Endothelial cell (in vitro differentiated cells): ENCODE data around the gene IGHMBP2. TPM values are rescaled to one million over a fixed set of nuclear protein-coding genes. Genes with fewer than 3 reads are reported as not detected.
A peak's percentile ranks its signal among the peaks of the same experiment; 100 is the strongest.

Experiments used
- DNase-seq: peaks from one replicate; pipeline ENCODE4 v3.0.0; 2021; ENCODE audit warnings: low spot score
- H3K27ac Mint-ChIP-seq: one replicate; pipeline ENCODE4 v1.8.0; 2021; ENCODE audit warnings: mixed read lengths, inconsistent platforms; ENCODE audit not compliant: unreplicated experiment
- H3K27me3 Mint-ChIP-seq: one replicate; pipeline ENCODE4 v1.8.0; 2021; ENCODE audit warnings: mild to moderate bottlenecking, moderate library complexity, mixed read lengths, inconsistent platforms; ENCODE audit not compliant: unreplicated experiment
- H3K36me3 Mint-ChIP-seq: one replicate; pipeline ENCODE4 v1.8.0; 2021; ENCODE audit warnings: mild to moderate bottlenecking, low read depth, mixed read lengths, inconsistent platforms; ENCODE audit not compliant: unreplicated experiment
- H3K4me1 Mint-ChIP-seq: one replicate; pipeline ENCODE4 v1.8.0; 2021; ENCODE audit warnings: mild to moderate bottlenecking, mixed read lengths, inconsistent platforms; ENCODE audit not compliant: unreplicated experiment
- H3K4me3 Mint-ChIP-seq: one replicate; pipeline ENCODE4 v1.8.0; 2021; ENCODE audit warnings: mild to moderate bottlenecking, mixed read lengths, inconsistent platforms; ENCODE audit not compliant: unreplicated experiment
- H3K9me3 Mint-ChIP-seq: one replicate; pipeline ENCODE4 v1.8.0; 2021; ENCODE audit warnings: mixed read lengths, inconsistent platforms; ENCODE audit not compliant: unreplicated experiment
- total RNA-seq: library from RNA; stranded (reverse); fragmentation: NEBNext Ultra II Directional; extraction: Animal tissue kit (Norgen Biotek cat#: 25700); gene quantifications from one replicate; pipeline ENCODE4 v1.2.1, GENCODE V29; 2021; ENCODE audit not compliant: unreplicated experiment
- TF ChIP-seq, protein P1 (sequence below): fragments of 200-600 bp; sonication (generic); IDR thresholded peaks from one replicate; pipeline ENCODE4 v1.5.0; 2021; ENCODE audit warnings: antibody characterized with exemption; ENCODE audit not compliant: unreplicated experiment

IGHMBP2 gene
- total RNA-seq, 1 donor from 2014 or later: 14.1 TPM

DNA sequence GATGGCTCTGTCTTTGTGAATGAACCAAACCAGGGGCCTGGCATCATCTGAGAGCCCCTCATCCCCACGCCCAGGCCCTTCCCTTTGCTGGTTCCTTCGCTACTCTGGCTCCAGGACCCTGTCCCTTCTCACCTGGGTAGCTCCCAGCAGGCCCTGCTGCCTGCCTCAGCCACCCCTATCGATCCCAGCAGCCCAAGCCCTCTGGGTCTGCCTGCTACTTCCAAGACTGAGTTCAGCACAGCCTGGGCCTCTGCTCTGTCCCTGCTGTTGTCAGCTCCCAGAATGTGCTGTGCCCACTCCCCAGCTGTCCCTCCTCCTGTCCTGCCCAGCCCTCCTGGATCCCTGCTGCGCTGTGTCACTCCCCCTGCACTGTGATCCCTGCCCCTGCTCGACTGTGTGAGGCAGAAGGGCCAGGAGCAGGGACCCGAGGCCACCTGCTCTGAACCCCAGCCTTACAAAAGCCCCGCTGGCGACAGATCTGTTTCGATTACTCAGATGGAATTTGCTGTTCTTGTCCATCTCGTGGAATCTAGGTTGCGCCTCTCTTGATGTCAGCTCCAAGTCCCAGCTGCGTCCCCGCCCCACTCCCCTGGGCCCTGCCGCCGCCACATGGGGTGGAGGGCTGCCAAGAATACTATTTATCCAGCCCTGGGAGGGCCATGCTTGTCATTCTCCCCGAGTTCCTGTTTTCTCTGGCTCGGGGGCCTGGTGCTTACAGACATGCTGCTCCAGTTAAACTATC is 13.0 kb upstream of the IGHMBP2 start:
- Mint-ChIP-seq H3K27ac (no peak overlapping the region), H3K4me3 (no peak overlapping the region), H3K27me3 (peaks cover 2% of the 10 kb centered on the region), H3K9me3 (no peaks in the 10 kb centered on the region), H3K36me3 (peaks cover 6% of the 10 kb centered on the region), H3K4me1 (no peaks in the 10 kb centered on the region)
- TF ChIP-seq, protein P1, sequence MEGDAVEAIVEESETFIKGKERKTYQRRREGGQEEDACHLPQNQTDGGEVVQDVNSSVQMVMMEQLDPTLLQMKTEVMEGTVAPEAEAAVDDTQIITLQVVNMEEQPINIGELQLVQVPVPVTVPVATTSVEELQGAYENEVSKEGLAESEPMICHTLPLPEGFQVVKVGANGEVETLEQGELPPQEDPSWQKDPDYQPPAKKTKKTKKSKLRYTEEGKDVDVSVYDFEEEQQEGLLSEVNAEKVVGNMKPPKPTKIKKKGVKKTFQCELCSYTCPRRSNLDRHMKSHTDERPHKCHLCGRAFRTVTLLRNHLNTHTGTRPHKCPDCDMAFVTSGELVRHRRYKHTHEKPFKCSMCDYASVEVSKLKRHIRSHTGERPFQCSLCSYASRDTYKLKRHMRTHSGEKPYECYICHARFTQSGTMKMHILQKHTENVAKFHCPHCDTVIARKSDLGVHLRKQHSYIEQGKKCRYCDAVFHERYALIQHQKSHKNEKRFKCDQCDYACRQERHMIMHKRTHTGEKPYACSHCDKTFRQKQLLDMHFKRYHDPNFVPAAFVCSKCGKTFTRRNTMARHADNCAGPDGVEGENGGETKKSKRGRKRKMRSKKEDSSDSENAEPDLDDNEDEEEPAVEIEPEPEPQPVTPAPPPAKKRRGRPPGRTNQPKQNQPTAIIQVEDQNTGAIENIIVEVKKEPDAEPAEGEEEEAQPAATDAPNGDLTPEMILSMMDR: peak; percentile 4
- no peak for DNase-seq

DNA sequence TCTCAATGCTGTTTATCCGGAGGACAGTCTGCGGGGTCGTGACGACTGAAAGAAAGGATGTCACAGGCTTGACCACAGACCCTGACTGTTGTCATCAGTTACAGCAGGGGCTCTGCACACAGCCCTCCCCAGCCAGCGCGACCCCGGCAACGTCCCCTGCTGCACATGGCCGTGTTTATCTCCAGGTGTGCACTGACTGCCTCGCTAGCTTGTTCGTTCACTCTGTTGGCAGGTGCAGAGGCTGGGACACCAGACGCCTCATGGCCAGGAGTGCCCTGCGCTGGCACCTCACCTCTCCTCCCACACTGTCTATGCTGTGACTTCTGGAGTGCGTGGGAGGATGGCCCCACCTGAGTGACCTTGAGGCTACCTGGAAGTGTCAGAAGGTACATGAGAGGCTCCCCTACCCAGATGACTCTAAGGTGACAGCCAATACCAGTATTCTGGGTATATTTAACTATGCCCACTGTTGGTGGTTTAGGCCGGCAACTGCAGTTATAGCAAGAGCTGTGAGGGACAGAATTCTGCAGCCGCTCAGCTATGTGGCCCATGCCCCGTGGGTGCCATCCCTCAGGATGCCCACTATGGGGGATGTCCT is 12.2 kb upstream of the IGHMBP2 start:
- TF ChIP-seq, protein P1: no peak
- H3K4me1 Mint-ChIP-seq: no peaks in the 10 kb centered on the region
- no peaks in the 10 kb centered on the region for H3K9me3 Mint-ChIP-seq
- H3K36me3 Mint-ChIP-seq: peaks cover 9% of the 10 kb centered on the region
- no peak overlapping the region for H3K27ac Mint-ChIP-seq
- no peak overlapping the region for H3K4me3 Mint-ChIP-seq
- no peak for DNase-seq
- peaks cover 2% of the 10 kb centered on the region for H3K27me3 Mint-ChIP-seq

DNA sequence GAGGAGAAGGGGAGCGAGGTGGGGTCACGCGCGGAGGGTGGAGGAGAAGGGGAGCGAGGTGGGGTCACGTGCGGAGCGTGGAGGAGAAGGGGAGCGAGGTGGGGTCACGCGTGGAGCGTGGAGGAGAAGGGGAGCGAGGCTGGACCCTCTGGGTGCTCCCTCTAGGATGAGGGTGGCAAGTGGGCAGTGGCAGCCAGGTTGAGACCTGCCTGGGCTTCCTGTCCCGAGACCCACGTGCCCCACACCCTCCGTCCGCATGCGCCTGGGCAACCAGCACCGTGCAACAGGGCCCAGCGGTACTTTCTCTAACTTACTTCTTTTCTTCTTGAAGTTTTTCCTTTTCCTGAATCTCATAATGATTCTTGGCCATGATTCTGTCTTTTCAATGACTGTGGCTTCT is 11.1 kb upstream of the IGHMBP2 start:
- peaks cover 2% of the 10 kb centered on the region for H3K27me3 Mint-ChIP-seq
- peaks cover 17% of the 10 kb centered on the region for H3K36me3 Mint-ChIP-seq
- DNase-seq: no peak
- no peaks in the 10 kb centered on the region for H3K4me1 Mint-ChIP-seq
- H3K27ac Mint-ChIP-seq: peak overlapping the region; percentile 64
- TF ChIP-seq, protein P1: no peak
- H3K9me3 Mint-ChIP-seq: no peaks in the 10 kb centered on the region
- H3K4me3 Mint-ChIP-seq: peak overlapping the region; percentile 67

DNA sequence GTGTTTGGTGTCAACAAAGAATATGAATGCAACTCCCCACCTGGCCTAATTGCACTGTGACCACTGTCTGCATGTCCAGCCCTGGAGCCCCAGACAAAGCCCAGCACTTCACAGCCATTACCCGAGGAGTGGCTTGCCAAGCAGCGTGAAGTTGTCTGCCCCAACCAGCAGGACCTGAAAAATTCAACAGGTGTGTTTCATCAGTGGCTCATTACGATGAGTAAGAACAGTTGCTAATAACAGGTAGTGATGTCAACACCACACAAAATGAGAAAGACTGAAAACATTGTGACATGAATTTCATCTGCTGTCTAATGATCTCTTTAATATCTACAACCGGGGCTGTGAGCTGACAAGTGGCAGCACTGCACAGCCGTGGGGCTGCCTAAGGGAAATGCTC is 10.4 kb upstream of the IGHMBP2 start:
- Mint-ChIP-seq H3K36me3 (peaks cover 24% of the 10 kb centered on the region), H3K27ac (no peak overlapping the region), H3K4me1 (no peaks in the 10 kb centered on the region), H3K27me3 (peaks cover 2% of the 10 kb centered on the region), H3K9me3 (no peaks in the 10 kb centered on the region), H3K4me3 (no peak overlapping the region)
- TF ChIP-seq, protein P1: no peak
- DNase-seq: no peak
